VCaP (cell line): ENCODE results near the gene DGCR2.
A peak's percentile ranks its signal among the peaks of the same experiment; 100 is the strongest.
"Not testable (repeated sequence)": the region's sequence is repeated elsewhere in the genome, so short reads cannot be mapped to it uniquely, and the experiment has no call there.

Experiments used
- H3K27ac ChIP-seq: fragments of 450-650 bp; 2 replicates; pipeline ENCODE4 v1.5.1; 2017
- TF ChIP-seq, protein P1 (sequence below): fragments of 450-650 bp; conservative IDR thresholded peaks from 2 replicates; pipeline ENCODE4 v1.5.1; 2017; ENCODE audit warnings: mild to moderate bottlenecking, moderate library complexity

The DGCR2 gene

DNA sequence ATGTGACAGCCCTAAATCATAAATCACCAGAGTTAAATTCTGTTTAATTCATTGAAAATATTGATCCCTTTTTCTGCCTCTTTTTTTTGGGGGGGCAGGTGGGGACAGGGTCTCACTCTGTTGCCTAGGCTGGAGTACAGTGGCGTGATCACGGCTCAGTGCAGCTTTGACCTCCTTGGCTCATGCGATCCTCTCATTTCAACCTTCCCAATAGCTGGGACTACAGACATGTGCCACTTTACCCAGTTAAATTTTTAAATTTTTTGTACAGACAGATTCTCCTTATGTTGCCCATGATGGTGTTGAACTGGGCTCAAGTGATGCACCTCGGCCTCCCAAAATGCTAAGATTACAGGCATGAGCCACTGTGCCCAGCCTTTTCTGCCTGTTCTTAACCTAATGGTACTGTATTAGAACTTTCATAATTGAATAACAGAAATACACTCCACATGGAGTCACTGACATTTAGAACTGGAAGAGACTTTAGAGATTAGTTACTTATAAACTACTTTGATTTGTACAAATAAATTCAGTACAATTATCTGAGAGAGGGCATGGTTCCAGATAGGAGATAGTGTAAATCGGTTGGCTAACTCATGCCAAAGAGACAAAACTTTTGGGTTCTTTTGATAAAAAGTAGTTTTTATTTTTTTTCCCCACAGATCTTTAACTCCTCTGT is 109.8 kb downstream of the DGCR2 start:
- H3K27ac ChIP-seq, result peak overlapping the region; percentile 31; the same call in 1 of the 2 replicates
- TF ChIP-seq, protein P1, sequence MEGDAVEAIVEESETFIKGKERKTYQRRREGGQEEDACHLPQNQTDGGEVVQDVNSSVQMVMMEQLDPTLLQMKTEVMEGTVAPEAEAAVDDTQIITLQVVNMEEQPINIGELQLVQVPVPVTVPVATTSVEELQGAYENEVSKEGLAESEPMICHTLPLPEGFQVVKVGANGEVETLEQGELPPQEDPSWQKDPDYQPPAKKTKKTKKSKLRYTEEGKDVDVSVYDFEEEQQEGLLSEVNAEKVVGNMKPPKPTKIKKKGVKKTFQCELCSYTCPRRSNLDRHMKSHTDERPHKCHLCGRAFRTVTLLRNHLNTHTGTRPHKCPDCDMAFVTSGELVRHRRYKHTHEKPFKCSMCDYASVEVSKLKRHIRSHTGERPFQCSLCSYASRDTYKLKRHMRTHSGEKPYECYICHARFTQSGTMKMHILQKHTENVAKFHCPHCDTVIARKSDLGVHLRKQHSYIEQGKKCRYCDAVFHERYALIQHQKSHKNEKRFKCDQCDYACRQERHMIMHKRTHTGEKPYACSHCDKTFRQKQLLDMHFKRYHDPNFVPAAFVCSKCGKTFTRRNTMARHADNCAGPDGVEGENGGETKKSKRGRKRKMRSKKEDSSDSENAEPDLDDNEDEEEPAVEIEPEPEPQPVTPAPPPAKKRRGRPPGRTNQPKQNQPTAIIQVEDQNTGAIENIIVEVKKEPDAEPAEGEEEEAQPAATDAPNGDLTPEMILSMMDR, result no peak

DNA sequence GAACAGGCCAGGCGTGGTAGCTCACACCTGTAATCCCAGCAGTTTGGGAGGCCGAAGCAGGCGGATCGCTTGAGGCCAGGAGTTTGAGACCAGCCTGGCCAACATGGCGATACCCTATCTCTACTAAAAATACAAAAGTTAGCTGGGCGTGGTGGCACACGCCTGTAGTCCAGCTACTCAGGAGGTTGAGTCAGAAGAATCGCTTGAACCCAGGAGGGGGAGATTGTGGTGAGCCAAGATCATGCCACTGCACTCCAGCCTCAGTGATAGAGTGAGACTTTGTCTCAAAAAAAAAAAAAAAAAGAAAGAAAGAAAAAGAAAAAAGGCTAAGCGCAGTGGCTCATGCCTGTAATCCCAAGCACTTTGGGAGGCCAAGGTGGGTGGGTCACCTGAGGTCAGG is 110.6 kb downstream of the DGCR2 start:
- H3K27ac ChIP-seq, result peak overlapping the region; percentile 31

DNA sequence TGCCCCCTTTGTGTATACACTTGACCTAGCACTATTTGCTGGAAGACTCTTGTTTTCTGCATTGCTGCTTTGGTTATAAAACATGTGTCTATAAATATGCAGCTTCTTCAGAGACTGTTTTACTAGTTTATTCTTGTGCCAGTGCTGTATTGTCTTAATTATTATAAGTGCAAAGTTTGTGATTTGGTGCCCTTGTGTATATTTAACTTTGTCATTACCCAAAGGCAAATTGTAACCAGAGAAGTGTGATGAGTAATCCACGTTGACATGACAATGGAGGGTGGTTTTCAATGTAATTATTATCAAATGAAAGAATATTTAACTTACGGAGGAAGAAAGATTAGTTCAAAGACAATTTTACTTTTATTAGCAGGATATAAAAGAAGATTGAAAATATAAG is 111.1 kb downstream of the DGCR2 start:
- H3K27ac ChIP-seq, result peak overlapping the region; percentile 31
- TF ChIP-seq, protein P1, result no peak

DNA sequence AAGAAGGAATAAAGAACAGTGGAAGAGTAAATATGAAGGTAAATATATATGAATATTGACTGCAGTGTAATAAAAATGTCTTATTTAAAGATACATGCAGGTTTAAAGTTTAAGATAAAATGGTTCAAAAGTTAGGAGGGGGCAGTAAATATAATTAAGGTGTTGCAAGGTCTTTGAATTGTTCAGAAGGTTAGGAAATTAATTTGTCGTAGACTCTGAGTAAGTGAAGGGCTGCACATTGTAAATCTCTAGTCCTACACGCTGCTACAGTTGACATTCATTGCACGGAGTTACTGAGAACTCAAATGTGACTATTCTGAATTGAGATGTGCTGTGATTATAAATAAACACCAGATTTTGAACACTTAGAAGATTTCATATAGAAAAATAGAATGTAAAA is 116.3 kb downstream of the DGCR2 start:
- H3K27ac ChIP-seq, result no peak overlapping the region
- TF ChIP-seq, protein P1, result no peak

DNA sequence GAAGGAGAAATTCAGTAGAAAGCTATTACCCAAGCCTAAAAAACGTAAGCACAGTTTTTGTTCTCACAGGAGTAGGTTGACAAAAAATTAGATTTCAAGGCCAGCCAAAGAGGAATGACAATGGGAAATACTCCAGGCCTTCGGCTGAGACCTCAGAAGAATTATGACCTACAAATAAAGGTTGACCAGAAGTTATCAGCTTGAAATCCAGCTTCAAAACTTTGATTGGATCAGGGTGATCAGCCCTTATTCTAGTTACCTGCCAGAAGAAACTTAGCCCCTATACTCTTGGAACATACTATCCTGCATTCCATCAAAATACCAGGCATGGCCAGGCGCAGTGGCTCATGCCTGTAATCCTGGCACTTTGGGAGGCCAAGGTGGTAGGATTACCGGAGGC is 117.7 kb downstream of the DGCR2 start:
- TF ChIP-seq, protein P1, result no peak
- H3K27ac ChIP-seq, result no peak overlapping the region

DNA sequence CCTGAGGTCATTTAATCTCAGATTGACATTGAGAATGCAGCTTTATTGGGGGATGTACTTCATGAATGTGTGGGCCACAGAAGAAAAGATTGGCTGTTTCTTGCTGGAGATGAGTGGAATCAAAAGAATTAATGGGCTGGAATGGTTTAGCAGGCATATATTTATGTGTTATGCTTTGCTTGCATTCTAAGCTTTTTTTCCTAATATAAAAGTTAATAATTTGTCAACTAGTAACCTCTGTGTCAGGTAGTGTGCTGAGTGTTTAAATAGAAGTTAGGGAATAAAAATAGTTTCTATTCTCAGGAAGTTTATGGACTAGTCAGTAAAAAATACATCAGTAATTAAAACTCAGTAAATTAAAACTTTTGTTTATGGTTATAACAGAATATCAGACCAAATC is 118.7 kb downstream of the DGCR2 start:
- no peak overlapping the region for H3K27ac ChIP-seq
- TF ChIP-seq, protein P1, result no peak

DNA sequence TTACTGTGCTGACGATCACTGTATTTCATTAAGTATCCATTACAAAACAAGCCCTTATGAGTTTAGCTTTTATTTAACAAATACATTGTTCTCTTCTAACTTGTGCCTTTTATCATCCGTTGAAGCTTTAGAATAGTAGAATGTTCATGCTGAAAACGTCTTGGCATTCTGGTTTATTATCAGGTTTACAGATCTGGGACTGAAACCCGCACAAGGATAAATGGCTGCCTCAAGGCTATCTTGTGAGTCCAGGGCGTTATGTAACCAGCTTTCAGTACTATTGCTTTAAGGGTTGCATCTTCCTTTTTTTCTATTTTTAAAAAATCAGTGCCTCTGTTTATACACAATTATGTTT is 119.6 kb downstream of the DGCR2 start:
- H3K27ac ChIP-seq, result no peak overlapping the region
- TF ChIP-seq, protein P1, result no peak

DNA sequence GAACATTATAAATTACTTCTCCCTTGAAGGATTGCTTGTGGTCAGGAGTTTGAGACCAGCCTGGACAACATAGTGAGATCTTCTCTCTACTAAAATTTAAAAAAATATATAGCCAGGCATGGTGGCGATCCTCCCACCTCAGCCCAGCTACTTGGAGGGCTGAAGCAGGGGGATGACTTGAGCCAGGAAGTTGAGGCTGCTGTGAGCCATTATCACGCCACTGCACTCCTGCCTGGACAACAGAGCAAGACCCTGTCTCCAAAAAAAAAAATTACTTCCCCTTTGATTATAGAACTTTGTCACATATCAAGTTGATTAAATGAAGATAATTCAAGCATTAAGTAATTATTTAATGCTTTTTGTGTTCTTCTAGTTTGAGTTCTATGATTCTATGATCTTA is 121.0 kb downstream of the DGCR2 start:
- no peak overlapping the region for H3K27ac ChIP-seq

DNA sequence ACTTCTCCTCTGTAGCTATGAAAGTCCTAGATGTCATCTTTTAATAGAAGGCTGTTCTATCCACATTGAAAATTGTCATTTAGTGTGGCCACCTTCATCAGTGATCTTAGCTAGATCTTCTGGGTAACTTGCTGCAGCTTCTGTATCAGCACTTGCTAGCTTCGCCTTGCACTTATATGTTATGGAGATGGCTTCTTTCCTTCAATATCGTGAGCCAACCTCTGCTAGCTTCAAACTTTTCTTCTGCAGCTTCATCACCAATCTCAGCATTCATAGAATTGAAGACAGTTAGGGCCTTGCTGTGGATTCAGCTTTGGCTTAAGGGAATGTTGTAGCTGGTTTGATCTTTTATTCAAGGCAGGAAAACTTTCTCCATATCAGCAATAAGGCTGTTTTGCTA is 122.1 kb downstream of the DGCR2 start:
- not testable (repeated sequence) for H3K27ac ChIP-seq

More for the DNA sequence above, 121.0 kb downstream of the DGCR2 start:
- TF ChIP-seq, protein P1, result no peak
